ENCODE measurements around the gene PDE11A. TPM values are rescaled to one million over a fixed set of nuclear protein-coding genes. Genes with fewer than 3 reads are reported as not detected.

The PDE11A gene
- total RNA-seq, 4 donors from 2014 or later = 0.82 to 16.2 (median 4.3) TPM

GRCh38 chr2:178109813-178110212 is 37.2 kb upstream of the PDE11A start:
- H3K27ac ChIP-seq = no peak overlapping the region
- TF ChIP-seq POLR2A (IDR thresholded peaks at IDR 0.05) (no peak), CTCF (IDR thresholded peaks at IDR 0.05 in 4 of 5, conservative IDR thresholded peaks at IDR 0.05 in 1 of 5) (peak in 3 of 5 experiments; percentile 49 to 60 (median 50))
- H3K4me1 ChIP-seq = peaks cover 13 to 18% of the 10 kb centered on the region in 2 donors
- ATAC-seq = no peak
- in situ Hi-C loops (cut with MboI; ENCODE audit: low sequenced_read_pairs in 4 of 4) (no loop called here), intact Hi-C loops (cut with DNase I; ENCODE audit: low total_unique reads) (loop anchor here (5.0 kb wide), 2 partner anchors 167 to 302 kb away; no protein-coding TSS in a partner anchor)
- no peak overlapping the region for H3K4me3 ChIP-seq
- H3K27me3 ChIP-seq = no peaks in the 10 kb centered on the region
- no peaks in the 10 kb centered on the region for H3K36me3 ChIP-seq
- no peaks in the 10 kb centered on the region for H3K9me3 ChIP-seq
- DNase-seq = no peak

GRCh38 chr2:178108176-178108575 is 35.6 kb upstream of the PDE11A start:
- in situ Hi-C loops (cut with MboI; ENCODE audit: low sequenced_read_pairs in 4 of 4) (no loop called here), intact Hi-C loops (cut with DNase I; ENCODE audit: low total_unique reads) (no loop called here)
- Histone ChIP-seq H3K9me3 (no peaks in the 10 kb centered on the region), H3K27me3 (no peaks in the 10 kb centered on the region), H3K4me1 (peaks cover 9% of the 10 kb centered on the region in 2 donors), H3K27ac (no peak overlapping the region), H3K4me3 (no peak overlapping the region), H3K36me3 (no peaks in the 10 kb centered on the region)
- ATAC-seq = no peak
- no peak for DNase-seq
- TF ChIP-seq CTCF (IDR thresholded peaks at IDR 0.05 in 4 of 5, conservative IDR thresholded peaks at IDR 0.05 in 1 of 5) (no peak), POLR2A (IDR thresholded peaks at IDR 0.05) (no peak)

- DNase-seq (no peak), ATAC-seq (no peak)
- in situ Hi-C loops (cut with MboI; ENCODE audit: low sequenced_read_pairs in 4 of 4) (no loop called here), intact Hi-C loops (cut with DNase I; ENCODE audit: low total_unique reads) (no loop called here)
- Histone ChIP-seq H3K36me3 (no peaks in the 10 kb centered on the region), H3K27me3 (no peaks in the 10 kb centered on the region), H3K4me3 (no peak overlapping the region), H3K27ac (no peak overlapping the region), H3K4me1 (no peaks in the 10 kb centered on the region), H3K9me3 (no peaks in the 10 kb centered on the region)
- TF ChIP-seq CTCF (IDR thresholded peaks at IDR 0.05 in 4 of 5, conservative IDR thresholded peaks at IDR 0.05 in 1 of 5) = no peak
- TF ChIP-seq POLR2A (IDR thresholded peaks at IDR 0.05) = no peak
Measured at GRCh38 chr2:178106053-178106452, 33.5 kb upstream of the PDE11A start.

- no peak overlapping the region for H3K4me3 ChIP-seq
- no peak for DNase-seq
- TF ChIP-seq POLR2A (IDR thresholded peaks at IDR 0.05) (no peak), CTCF (IDR thresholded peaks at IDR 0.05 in 4 of 5, conservative IDR thresholded peaks at IDR 0.05 in 1 of 5) (no peak)
- in situ Hi-C loops (cut with MboI; ENCODE audit: low sequenced_read_pairs in 4 of 4) = no loop called here
- no peaks in the 10 kb centered on the region for H3K36me3 ChIP-seq
- no peaks in the 10 kb centered on the region for H3K9me3 ChIP-seq
- no peak for ATAC-seq
- intact Hi-C loops (cut with DNase I; ENCODE audit: low total_unique reads) = no loop called here
- H3K27ac ChIP-seq = no peak overlapping the region
- no peaks in the 10 kb centered on the region for H3K27me3 ChIP-seq
- H3K4me1 ChIP-seq = no peaks in the 10 kb centered on the region
Measured at GRCh38 chr2:178105566-178105965, 33.0 kb upstream of the PDE11A start.
